PC-9 (cell line): Measurements from ENCODE around the gene ADAMTS2. TPM values are rescaled to one million over a fixed set of nuclear protein-coding genes. Genes with fewer than 3 reads are reported as not detected.

Experiments used
- BruUV-seq: library from RNA; stranded (reverse); fragments of 400-500 nt; replicated peaks from 2 replicates; lab custom pipeline; 2021; lab: Mats Ljungman, UMichigan
- CTCF ChIA-PET: fragments of 300-600 bp; sonication (Branson Sonifier 250); formaldehyde crosslinking; loops from one replicate; lab custom pipeline; 2022; ENCODE audit warnings: antibody characterized with exemption; lab: Charles Lee
- POLR2A ChIA-PET: fragments of 300-600 bp; sonication (Branson Sonifier 250); formaldehyde crosslinking; loops from one replicate; lab custom pipeline; 2022; ENCODE audit warnings: antibody characterized with exemption; ENCODE audit not compliant: unreplicated experiment; lab: Charles Lee
- DNase-seq, 2 experiments: peaks; one replicate each; pipeline versions ENCODE4 v3.0.0 to v3.0.0-alpha.2; 2015 to 2022; ENCODE audit warnings: mixed read lengths in 1 of 2
- H2AFZ ChIP-seq: fragments of 200-600 bp; sonication (generic); 2 replicates; pipeline ENCODE4 v1.8.1; 2017; ENCODE audit warnings: antibody characterized with exemption
- H3F3A ChIP-seq: fragments of 200-600 bp; sonication (generic); 2 replicates; pipeline ENCODE4 v1.8.1; 2017; ENCODE audit warnings: antibody characterized with exemption, mild to moderate bottlenecking, low read depth; ENCODE audit not compliant: insufficient read depth
- H3K27ac ChIP-seq: fragments of 200-600 bp; sonication (generic); 2 replicates; pipeline ENCODE4 v1.6.1; 2016; ENCODE audit warnings: mixed run types
- H3K27me3 ChIP-seq: fragments of 200-600 bp; sonication (generic); 2 replicates; pipeline ENCODE4 v1.6.1; 2016; ENCODE audit warnings: low read depth, mixed run types; ENCODE audit not compliant: insufficient read depth
- H3K36me3 ChIP-seq: fragments of 200-600 bp; sonication (generic); 2 replicates; pipeline ENCODE4 v1.6.1; 2016; ENCODE audit warnings: low read depth, mixed run types
- H3K4me1 ChIP-seq: fragments of 200-600 bp; sonication (generic); replicated peaks from 2 replicates; pipeline ENCODE4 v1.6.1; 2016; ENCODE audit warnings: mixed run types; ENCODE audit not compliant: insufficient read depth
- H3K4me2 ChIP-seq: fragments of 200-600 bp; sonication (generic); 2 replicates; pipeline ENCODE4 v1.6.1; 2017; ENCODE audit warnings: mixed run types
- H3K4me3 ChIP-seq: fragments of 200-600 bp; sonication (generic); 2 replicates; pipeline ENCODE4 v1.6.1; 2016; ENCODE audit warnings: mixed run types
- H3K79me2 ChIP-seq: fragments of 200-600 bp; sonication (generic); 2 replicates; pipeline ENCODE4 v1.6.1; 2017; ENCODE audit warnings: low read depth, mixed run types
- H3K9me2 ChIP-seq: fragments of 200-600 bp; sonication (generic); 2 replicates; pipeline ENCODE4 v1.8.1; 2017; ENCODE audit warnings: mild to moderate bottlenecking; ENCODE audit not compliant: insufficient read depth
- H3K9me3 ChIP-seq: fragments of 200-600 bp; sonication (generic); 2 replicates; pipeline ENCODE4 v1.8.1; 2016; ENCODE audit warnings: low read depth; ENCODE audit not compliant: insufficient read depth
- H4K20me1 ChIP-seq: fragments of 200-600 bp; sonication (generic); 2 replicates; pipeline ENCODE4 v1.8.1; 2017; ENCODE audit not compliant: insufficient read depth
- EZH2 ChIP-seq: fragments of 200-600 bp; sonication (generic); IDR thresholded peaks from 2 replicates; pipeline ENCODE4 v1.8.0; 2017; ENCODE audit warnings: antibody characterized with exemption, low read depth
- intact Hi-C: fragments of 100-400 bp; cut with micrococcal nuclease; formaldehyde crosslinking; loops from one replicate; pipeline ENCODE4 v1.10.0; 2022; ENCODE audit not compliant: unreplicated experiment
- total RNA-seq: library from RNA; stranded (reverse); gene quantifications from 2 replicates; pipeline ENCODE4 v1.2.3, GENCODE V29; 2021
- TF ChIP-seq, protein P1 (sequence below): fragments of 200-600 bp; sonication (generic); conservative IDR thresholded peaks from 2 replicates; pipeline ENCODE4 v1.6.1; 2017; ENCODE audit warnings: mixed run types, antibody characterized with exemption, mild to moderate bottlenecking, moderate library complexity

Gene ADAMTS2
- total RNA-seq, 1 experiment from 2014 or later: not detected

DNA sequence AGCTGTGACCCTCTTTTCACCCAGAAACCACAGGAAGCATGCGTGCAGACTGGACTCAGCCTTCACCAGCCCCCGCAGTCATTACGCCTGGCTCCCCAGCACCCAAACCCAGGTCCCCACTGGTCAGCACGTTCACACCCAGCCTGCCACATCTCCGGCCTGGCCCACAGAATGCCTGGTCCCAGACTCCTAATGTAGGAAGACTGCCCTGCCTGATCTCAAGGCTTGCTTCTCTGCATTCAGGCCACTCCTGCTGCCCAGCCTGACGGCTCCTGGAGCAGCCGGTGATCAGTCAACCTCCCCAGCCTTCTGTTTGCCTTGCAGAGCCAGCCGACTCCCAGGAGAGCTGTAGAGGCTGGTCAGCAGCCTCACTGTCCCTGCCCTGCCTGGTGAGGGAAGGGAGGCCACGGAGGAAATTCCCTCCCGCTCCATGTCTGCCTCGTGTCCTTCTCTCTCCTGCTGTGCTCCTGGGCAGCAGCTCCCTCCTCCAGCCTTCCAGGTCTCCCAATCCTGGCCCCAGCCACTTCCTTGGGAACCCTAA lies 25.4 kb downstream of the ADAMTS2 start:
- Histone ChIP-seq H3K79me2 (no peaks in the 10 kb centered on the region), H3K9me2 (no peaks in the 10 kb centered on the region), H4K20me1 (no peaks in the 10 kb centered on the region), H2AFZ (no peak overlapping the region), H3K4me1 (no peaks in the 10 kb centered on the region), H3F3A (no peaks in the 10 kb centered on the region), H3K9me3 (no peaks in the 10 kb centered on the region), H3K27me3 (peaks cover 97% of the 10 kb centered on the region), H3K4me3 (no peak overlapping the region), H3K4me2 (no peak overlapping the region), H3K27ac (no peak overlapping the region), H3K36me3 (no peaks in the 10 kb centered on the region)
- DNase-seq: no peak
- TF ChIP-seq, protein P1, sequence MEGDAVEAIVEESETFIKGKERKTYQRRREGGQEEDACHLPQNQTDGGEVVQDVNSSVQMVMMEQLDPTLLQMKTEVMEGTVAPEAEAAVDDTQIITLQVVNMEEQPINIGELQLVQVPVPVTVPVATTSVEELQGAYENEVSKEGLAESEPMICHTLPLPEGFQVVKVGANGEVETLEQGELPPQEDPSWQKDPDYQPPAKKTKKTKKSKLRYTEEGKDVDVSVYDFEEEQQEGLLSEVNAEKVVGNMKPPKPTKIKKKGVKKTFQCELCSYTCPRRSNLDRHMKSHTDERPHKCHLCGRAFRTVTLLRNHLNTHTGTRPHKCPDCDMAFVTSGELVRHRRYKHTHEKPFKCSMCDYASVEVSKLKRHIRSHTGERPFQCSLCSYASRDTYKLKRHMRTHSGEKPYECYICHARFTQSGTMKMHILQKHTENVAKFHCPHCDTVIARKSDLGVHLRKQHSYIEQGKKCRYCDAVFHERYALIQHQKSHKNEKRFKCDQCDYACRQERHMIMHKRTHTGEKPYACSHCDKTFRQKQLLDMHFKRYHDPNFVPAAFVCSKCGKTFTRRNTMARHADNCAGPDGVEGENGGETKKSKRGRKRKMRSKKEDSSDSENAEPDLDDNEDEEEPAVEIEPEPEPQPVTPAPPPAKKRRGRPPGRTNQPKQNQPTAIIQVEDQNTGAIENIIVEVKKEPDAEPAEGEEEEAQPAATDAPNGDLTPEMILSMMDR: no peak
- TF ChIP-seq EZH2: no peak
- intact Hi-C loops: no loop called here
- ChIA-PET POLR2A (interaction anchor here (0.7 kb wide), 1 partner anchor 810 kb away, joined by 16 read pairs; no protein-coding TSS in a partner anchor), CTCF (no interaction called here)
- BruUV-seq: no TSS peak

DNA sequence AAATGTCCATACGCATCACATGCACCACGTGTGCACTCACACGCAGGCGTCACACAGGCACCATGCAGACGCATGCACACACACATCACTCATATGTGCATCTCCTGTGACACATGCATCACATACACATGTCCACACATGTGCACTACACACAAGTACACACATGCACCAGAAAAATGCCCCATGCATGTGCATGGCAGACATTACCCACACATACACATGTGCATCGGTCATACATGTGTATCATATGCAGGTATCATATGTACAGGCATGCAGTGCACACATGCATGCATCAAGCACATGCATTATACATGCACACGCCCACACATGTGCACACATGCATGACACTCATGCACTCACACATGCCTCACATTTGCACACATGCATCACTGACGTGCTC lies 26.1 kb downstream of the ADAMTS2 start:
- Histone ChIP-seq H3K79me2 (no peaks in the 10 kb centered on the region), H3K4me2 (no peak overlapping the region), H3K27me3 (peaks cover 97% of the 10 kb centered on the region), H3K9me2 (no peaks in the 10 kb centered on the region), H3K4me3 (no peak overlapping the region), H3K36me3 (no peaks in the 10 kb centered on the region), H3K9me3 (no peaks in the 10 kb centered on the region), H2AFZ (no peak overlapping the region), H4K20me1 (no peaks in the 10 kb centered on the region), H3F3A (no peaks in the 10 kb centered on the region), H3K4me1 (no peaks in the 10 kb centered on the region), H3K27ac (no peak overlapping the region)
- BruUV-seq: no TSS peak
- ChIA-PET POLR2A (no interaction called here), CTCF (no interaction called here)
- DNase-seq: no peak
- intact Hi-C loops: no loop called here
- no peak for TF ChIP-seq EZH2
- TF ChIP-seq, protein P1: no peak

DNA sequence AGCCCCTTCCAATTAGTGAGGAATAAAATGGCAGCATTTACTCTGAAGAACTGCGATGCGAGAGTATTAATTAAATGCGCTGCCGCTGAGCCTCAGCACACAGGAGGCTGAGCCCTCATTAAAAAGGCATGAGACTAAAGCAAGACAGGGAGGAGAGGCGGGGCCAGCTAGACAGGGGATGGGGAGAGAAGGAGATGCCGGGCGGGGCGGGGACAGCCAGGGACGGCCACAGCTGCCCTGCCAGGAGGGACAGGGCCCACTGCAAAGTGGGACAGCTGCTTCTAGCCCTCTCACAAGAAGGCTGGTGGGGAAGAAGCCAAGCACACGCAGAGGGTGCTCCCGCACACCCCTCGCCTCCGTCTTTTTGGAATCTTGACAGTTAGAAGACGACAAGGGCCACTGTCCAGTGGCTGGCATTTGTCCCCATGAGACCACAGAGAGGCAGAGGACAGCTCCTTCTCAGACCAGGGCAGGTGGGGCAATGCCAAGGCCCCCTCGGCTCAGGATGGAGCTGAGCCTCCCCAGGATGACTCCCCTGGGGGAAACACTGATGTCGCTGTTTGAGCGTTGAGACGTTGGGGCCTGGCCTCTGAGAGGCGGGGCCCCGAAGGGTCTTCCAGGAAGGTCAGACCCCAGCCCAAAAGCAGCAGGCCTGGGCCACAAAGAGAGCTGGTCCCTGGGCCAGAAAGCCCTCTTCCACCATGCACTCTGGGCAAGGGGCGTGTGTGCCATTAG lies 26.9 kb downstream of the ADAMTS2 start:
- no peak for DNase-seq
- CTCF ChIA-PET: no interaction called here
- POLR2A ChIA-PET: no interaction called here
- intact Hi-C loops: no loop called here
- no peaks in the 10 kb centered on the region for H3K4me1 ChIP-seq
- no peaks in the 10 kb centered on the region for H3F3A ChIP-seq
- TF ChIP-seq, protein P1: no peak
- TF ChIP-seq EZH2: no peak
- H3K4me2 ChIP-seq: no peak overlapping the region
- H3K27me3 ChIP-seq: peaks cover 95% of the 10 kb centered on the region
- no peak overlapping the region for H3K4me3 ChIP-seq
- BruUV-seq: no TSS peak
- no peaks in the 10 kb centered on the region for H3K9me2 ChIP-seq
- H3K79me2 ChIP-seq: no peaks in the 10 kb centered on the region
- H3K9me3 ChIP-seq: no peaks in the 10 kb centered on the region
- no peaks in the 10 kb centered on the region for H4K20me1 ChIP-seq
- no peak overlapping the region for H2AFZ ChIP-seq
- H3K36me3 ChIP-seq: no peaks in the 10 kb centered on the region
- H3K27ac ChIP-seq: no peak overlapping the region
